HG03045 (cell line): ENCODE results near the gene PLXNA1.
A peak's percentile ranks its signal among the peaks of the same experiment; 100 is the strongest.

Source experiments
- ATAC-seq: cut with Tn5 transposase; IDR thresholded peaks from one replicate; pipeline ENCODE4 v1.9.1; 2021; ENCODE audit warnings: mild to moderate bottlenecking, moderate library complexity; ENCODE audit not compliant: unreplicated experiment

PLXNA1 gene

DNA sequence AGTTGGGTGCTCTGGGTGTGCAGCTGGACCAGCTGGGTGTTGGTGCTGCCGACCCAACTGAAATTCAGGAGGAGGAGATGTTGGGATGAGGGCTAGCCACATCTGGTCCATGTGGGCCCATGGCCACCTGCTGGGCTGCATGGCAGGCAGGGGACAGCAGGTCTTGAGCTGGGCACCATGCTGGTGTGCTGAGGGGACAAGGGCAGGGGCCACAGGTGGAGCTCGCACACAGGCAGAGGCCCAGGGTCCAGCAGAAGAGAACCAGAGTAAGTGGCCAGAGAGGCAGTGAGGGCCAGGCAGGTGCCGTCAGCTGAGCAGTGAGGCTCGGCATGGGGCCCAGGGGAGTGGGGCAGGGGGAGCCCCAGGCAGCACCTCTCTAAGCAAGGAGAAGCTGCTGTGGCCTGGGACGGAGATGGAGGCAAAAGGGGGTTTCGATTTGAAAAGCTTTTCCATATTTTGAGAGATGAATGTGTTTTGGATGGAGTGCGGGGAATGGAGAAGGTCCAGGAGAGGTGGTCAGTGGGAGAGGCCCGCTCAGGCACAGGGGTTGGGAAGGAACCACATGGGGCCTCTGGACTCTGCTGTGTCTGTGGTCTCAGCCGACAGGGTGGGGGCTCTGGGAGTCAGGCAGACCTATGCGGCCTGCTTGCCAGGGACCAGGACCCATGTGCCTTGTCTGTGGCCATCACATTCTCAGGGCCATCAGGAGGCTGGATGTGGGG is 30.5 kb upstream of the PLXNA1 start:
- ATAC-seq: no peak

DNA sequence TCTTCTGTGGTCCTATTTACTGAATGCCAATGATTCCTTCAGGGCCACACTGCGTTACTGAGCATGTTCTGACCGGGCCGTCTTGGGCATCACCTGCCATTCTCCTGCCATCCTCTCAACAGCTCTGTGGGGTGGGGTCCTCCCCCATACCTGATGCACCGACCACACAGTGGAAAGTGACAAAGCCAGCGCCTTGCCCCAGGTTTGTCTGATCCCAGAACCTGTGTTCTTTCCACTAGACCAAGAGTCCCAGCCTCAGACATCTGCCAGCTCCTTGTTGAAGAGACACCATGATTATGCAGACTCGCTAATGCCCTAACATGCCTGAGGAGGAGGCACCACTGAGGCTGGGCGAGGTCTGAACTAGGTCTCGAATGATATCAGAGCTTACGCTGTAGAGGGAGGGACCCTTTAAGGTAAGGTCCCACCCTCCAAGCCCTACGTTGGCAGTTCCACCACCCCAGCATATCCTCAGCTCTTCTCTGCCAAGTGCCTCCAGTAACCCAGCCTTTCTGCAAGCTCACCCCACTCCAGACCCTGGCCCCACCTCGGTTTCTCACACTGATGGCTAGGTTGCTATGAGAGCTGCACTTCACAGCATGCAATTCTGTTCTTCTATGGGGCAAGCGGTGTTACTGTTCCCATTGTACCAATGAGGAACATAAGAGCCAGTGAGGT is 29.8 kb upstream of the PLXNA1 start:
- ATAC-seq: no peak

DNA sequence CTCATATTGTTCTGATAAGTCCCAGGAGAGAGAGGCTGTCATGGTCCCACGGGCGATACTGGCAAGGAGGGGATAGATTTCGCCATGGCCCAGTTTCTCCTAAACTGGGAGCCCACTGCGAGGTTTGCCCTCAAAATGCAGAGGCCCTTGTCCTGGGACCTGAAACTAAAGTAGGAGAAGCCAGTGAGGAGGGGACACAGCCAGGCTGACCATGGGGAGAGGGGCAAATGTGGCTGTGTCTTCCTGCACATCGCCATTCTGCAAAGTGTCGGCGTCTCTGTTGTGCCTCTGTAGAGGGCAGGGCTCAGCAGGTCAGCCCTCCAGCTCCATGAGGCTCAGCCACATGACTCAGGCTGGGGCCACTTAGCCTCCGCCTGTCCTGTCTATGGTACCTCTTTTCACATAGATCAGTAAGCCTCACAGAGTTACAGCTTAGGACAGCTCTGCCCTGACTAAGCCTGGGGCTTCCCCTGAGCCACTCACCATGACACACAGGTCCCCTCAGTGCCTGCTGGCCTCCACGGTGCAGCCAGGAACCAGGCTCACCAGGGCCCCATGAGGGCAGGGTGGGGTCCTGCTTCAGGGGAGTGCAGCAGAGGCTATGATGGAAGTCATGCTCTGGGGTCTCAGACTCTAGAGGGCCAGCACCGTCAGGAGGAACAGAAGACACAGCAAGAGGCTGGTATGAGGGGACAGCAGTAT is 28.6 kb upstream of the PLXNA1 start:
- ATAC-seq: peak; percentile 74

DNA sequence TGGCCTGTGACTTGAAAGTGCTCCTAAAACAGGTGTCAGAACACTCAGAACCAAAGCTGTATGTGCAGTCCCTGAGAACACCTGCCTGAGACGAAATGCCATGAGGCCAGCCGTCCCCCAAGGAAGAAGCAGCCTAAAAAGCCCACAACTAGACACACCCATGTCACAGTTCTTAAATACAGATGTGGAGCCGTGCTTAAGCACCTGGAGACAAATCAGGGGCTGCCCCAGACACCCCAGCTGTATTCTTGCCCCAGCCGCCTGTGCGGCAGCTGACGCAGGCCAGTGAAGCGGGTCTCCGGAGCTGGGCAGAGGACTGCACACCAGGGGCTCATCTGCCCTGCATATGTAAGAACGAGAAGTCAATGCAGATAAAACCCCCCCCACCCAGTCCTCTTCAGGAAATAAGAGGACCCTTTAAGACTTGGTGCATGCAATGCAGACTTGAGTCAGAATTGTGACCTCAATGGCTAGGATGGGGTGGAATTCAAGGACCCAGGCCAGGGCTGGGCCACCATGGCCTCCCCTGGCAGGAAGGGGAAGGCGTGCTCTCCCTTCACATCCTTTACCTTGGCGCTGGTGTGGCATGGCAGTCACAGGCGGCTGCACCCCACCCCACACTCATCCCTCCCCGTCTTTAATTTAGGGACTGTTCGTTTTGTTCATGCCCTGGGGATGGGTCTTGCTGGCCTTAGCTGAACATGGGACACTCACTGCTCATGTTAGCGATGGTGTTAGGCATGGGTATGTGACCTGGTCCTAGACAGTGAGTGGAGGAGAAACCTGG is 27.7 kb upstream of the PLXNA1 start:
- peak; percentile 68 for ATAC-seq

DNA sequence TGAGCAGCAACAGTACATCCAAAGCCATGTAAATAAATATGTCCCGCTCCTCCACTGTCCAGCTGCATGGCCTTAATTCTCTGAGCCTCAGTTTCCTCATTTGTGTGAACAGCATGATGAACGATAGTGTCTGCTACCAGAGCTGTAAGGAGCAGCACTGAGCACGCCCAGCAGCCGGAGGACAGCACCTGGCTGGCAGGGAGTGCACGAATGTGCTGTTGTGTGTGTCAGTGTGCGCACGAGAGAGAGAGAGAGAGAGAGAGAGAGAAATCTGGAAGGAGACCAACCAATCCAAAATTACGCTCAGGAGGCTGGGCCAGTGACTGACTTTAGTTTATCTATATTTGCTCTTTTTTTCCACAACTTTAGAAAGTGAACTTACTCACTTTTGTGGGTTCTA is 26.6 kb upstream of the PLXNA1 start:
- ATAC-seq: no peak

DNA sequence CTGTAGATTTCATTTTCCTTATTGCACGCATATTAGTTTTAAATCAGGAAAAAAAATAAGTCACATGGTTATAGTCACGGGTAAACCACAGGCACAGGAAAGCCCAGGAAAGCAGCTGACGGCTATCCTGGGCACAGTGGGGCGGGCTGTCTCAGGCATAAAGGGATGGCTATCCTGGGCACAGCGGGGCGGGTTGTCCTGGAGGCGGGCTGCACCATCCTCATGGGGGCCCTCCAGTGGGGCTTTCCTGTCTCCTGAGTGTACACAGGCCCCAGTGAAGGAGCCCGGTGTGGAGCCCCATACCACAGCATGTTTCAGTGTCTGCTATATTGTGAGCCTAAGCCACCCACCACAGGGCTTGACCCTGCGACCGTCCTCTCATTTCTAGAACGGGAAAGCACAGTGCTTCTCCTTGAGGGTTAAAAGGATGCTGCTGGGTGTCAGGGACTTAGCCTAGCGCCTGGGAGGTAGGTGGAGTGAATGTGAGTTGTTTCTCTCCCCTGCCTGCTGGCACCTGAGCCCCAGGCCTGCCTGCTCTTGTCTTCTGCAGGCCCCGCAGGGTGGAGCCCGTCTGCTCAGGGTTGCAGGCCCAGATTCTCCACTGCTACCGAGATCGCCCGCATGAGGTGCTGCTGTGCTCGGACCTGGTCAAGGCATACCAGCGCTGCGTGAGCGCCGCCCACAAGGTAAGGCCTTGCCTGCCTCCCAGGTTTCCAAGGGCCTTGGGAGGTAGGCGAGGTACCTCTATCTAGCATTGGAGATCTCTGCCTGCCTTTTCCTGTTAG is 25.9 kb upstream of the PLXNA1 start:
- no peak for ATAC-seq

DNA sequence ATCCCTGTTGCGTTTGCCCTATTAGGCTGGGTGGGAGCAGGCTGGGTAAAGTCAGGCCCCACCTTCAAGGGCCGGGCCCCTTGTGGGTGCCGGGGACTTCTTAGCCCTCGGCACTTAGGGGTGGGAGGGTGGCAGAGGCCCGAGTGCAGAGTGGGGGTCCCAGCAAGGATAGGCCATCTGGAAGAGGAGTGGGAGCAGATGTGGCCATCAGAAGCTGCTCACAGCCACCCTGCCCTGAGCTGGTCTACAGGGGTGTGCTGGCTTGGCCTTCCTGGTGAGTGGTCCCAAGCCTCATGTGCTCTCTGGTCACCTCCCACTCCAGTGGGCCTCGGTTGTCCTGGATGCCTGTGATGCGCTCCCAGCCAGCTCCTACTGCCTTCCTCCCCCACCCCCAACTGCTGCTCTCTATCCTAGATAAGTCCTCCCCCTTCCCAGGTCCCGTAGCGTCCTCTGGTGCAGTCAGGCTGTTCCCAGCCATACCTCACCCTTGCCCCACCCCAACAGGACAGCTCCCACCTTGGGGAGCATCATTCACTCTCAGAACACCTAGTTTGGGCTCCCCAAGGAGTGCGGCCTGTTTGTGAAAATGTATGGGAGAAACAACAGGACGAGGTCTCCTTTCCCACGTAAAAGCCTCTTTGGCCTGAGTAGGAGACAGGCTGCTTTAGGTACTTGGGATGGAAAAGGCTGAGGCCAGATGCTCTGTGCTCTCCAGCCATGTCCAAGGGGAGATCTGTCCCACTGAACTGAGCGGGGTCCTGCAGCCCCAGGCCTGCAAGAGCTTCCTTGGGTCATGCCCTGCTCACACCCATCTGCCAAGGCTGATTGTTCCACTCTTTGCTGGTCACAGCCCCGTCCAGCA is 24.9 kb upstream of the PLXNA1 start:
- ATAC-seq: no peak

DNA sequence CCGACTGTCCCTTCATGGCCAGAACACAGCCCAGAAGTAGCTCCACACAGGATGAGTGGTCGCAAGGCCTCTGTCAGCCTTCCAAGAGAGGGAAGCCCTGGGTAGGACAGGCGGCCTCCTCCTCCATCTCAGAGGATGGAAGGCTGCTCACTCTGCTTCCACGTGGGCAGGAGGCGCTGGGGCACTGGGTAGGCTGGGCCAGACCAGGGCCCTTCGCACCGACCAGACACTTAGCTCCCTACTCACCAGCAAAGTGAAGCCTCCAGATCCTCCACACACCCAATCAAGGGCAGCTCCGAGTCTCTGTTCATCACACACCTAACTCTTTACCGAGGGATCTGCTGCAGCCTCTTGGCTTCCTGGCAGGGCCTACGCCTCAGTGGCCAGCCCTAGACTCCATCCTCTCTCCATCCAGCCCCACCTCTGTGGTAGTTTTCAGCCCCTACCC is 24.3 kb upstream of the PLXNA1 start:
- ATAC-seq: no peak

DNA sequence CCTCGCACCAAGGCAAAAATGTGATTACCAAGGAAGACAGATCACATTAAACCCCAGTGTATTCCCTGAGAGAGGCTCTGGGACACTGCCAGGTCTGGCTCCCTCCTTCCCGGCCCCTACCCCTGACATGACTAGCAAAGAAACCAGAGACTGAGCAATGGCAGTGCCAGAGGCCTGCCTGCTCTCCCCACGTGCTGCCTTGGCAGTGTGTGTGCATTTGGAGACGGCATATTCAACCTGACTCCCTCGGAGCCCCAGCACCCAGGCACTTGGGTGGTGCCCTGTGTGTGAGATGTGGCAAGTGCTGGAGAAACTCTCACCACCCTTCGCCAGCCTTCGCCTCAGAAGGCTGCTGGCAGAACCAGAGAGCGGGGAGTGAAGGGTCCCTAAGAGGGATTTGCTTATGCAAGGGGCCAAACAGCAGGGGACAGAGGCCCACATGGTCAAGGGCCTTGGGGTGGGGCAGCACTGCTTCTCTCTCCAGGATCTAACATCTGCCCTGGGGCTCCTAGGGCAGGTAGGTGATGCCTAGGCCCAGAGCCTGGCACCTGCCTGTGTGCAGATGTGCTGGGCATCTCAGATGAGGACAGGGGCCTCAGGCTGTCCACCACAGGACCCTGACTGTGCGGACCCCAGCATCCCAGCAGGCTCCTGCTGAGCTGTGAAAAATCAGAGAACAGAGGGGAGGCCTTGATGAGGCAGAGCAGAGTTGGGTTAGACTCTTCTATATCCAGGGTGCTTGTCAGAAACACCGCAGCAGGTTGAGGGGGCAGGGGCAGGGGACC is 23.6 kb upstream of the PLXNA1 start:
- no peak for ATAC-seq

DNA sequence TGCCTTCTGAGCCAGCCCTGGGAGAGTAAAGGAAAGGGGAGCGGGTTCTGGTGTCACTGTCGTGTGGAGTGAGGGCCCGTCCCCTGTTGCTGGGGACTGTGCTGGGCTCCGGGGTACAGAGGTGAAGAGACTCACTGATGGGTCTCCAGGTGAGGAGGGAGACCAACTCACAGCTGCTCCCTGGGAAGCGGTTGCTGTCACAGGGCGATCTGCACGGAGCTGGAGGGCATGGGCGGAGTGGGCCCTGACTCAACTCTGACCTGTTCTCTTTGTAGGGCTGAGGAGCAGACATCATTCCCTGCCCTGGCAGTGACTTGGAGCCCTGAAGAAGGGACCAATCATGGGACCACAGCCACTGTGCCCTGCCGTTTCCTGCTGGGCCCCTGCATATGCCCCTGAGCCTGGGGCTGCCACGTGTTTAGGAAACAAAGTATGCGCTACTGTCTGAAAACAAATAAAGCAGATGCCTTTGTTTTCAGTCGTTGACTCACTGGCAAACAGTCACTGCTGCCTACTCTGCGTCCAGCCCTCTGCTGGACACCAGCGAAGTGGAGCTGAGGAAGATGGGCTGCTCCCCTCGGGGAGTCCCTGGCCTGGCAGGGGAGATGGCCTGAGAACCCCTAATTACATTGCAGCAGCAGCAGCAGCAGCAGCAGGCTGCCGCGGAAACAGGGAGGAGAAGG is 22.9 kb upstream of the PLXNA1 start:
- no peak for ATAC-seq

DNA sequence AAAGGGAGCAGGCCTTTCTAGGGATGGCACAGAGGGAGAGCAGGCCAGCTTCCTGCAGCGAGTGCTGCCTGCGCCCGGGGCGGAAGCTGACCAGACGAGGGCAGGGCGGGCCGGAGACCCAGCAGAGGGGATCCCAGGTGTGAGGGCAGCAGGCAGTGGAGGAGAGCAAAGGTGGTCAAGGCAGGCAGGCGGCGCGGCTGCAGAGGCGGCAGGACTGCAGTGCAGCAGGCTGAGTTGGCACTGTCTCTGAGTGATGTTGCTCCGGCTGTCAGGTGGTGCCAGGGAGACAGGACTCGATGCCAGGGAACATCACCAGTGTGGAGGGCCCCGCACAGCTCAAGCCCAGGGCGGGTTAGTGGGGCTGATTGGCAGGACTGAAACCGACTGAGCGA is 22.3 kb upstream of the PLXNA1 start:
- ATAC-seq: no peak

DNA sequence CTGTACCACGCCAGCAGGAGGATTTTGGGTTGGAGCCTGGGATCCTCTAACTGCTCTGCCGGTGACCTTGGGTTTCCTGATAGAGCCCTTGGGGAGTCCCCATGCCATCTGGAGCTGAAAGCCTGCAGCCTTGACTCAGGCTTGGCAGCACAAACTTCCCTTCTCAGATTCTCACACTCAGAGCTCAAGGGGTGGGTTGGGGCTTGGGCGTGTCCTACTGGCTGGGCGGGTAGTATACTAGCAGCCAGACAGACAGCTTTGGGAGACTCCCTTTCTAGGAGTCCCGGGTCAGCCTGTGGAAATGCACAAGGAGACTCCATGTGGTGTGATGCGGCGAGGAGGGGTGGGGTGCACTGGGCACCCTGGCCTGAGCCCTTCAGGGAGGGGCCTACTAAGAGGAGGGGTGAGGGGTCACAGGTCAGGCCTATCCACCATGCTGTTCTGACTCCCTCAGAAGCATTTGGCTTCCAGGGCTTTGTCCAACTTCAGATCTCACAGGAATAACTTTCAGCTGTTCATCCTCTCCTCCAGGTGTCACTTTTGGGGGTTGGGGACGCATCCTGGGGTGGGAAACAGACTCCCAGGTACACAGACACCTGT is 21.6 kb upstream of the PLXNA1 start:
- peak; percentile 74 for ATAC-seq

DNA sequence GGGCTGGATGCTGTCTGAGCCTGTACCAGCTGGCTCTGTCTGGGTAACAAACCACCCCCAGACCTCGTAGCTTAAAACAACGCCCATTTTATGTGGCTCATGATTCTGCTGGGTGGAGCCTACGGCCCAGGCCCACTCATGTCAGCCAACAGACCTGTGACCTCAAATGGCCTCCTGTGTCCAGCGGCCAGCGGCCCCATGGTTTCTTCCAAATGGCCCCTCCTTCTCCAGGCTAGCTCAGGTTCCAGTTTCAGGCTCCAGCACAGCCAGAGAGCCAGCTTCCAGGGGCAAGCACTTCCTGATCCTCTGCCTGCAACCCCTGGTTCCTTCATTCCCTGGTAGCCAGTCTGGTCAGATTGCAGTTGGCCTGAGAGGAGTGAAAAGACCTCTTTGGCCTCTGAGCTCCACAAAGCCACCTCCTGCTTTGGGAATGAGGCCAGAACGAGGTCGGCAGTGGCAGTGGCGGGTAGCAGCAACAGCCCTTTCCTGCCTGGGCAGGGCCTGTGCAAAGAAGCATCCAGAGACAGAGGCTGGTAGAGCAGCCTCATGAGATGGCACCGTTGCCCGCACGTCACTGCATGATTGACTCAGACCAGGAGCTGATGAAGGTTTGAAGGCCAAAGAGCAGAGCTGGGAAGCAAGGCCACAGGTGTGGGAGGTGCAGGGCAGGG is 21.0 kb upstream of the PLXNA1 start:
- ATAC-seq: no peak

DNA sequence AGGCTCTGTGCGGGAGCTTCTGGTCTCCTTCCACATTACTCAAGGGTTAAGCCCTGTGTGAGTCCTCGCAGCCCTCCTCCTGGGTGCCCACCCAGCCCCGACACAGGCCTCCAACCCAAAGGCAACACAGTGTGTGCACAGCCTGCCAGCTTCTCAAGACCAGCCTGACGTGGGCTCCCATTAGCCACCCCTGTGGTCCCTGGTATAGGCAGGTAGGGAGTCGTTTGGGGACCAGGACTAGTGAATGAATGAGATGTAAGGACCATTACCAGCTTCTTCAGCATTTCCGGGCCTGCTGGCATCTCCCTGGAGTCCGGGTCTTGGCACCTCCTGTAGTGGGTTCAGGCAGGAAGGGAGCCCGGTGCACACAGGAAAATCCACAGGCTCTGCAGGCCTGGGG is 20.2 kb upstream of the PLXNA1 start:
- no peak for ATAC-seq

DNA sequence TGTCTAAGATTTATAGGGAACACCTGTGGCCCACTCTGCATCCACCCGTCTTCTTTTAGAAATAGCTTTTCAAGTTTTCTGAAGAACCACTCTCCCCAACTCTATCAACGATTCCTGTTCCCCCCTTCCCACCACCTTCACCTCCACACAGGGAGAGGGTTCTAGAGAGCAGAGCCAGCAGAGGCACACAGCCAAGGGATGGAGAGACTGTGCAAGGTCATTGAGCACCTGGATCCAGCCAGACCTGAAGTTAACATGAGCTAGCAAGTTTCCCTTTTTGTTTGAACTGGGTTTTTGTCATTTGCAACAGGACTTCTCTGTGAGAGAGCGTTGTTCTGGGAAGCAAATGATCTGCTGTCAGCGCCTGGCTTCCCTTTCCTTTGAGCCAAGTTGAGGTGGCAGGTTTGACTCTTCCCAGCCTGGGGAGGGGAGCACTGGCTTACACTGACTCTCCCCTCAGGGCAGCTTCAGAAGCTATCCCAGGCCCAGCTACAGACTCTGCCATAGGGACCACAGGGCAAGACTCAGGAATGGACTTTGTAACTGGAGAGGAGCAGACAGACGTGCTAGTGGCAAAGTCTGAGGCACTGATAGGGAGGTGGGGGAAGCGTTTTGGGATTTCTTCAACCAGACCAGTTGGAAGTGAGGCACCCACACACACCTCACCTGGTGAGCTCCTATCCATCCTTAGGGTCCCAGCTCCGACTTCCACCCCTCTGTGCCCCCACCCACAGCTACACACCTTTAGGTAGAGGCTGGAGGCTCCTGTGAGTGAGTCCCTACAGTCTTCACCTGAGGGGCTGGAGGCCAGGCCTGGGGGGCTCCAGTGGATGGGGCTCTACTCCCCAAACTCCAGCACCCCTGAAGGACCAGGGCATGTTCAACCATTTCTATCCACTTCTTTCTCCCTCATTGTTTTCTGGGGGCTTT is 19.4 kb upstream of the PLXNA1 start:
- no peak for ATAC-seq

DNA sequence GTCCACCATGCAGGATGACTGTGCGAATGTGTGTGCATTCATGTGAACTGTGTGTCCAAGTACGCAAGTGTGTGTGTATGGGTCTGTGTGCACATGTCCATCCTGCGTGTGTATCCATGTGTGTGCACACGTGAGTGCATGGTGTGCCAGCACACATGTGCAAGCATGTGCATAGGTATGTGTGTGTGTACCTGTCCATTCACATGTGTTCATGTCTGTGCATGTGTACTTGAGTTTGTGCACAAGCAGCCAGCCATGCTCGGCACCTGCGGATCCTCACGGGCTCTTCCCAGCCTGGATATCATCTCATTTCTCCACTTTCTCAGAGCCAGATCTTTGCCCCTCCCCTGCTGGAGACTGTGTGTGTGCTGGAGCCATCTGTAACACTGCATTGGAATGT is 18.7 kb upstream of the PLXNA1 start:
- no peak for ATAC-seq
